ENCODE measurements around the gene POPDC2. TPM values are rescaled to one million over a fixed set of nuclear protein-coding genes. Genes with fewer than 3 reads are reported as not detected.

The POPDC2 gene
- total and polyA plus RNA-seq, 10 of the 15 experiments (the other 5 are each of a cell fraction or from before 2014, with no cell fraction given): 1.8 to 12.7 (median 3.5) TPM

GRCh38 chr3:119616056-119616455 is 44.3 kb downstream of the POPDC2 start:
- RAD21 ChIA-PET (ENCODE audit: unreplicated experiment): no interaction called here
- Histone ChIP-seq H4K20me1 (ENCODE audit: control insufficient read depth, insufficient read depth) (no peaks in the 10 kb centered on the region), H3K27me3 (replicated peaks in 1 of 2; ENCODE audit: control insufficient read depth in 2 of 2, insufficient read depth in 2 of 2, low read length in 1 of 2) (no peaks in the 10 kb centered on the region), H2AFZ (ENCODE audit: control insufficient read depth, low read depth, low read length) (no peak overlapping the region), H3K27ac (ENCODE audit: control insufficient read depth, insufficient read depth) (no peak overlapping the region), H3K9ac (ENCODE audit: control insufficient read depth, insufficient read depth, low read length) (no peak overlapping the region), H3K4me1 (ENCODE audit: control insufficient read depth, insufficient read depth, low read length) (0 out of 2 replicates have a peak, but pooled peaks cover 5% of the 10 kb centered on the region), H3K9me3 (replicated peaks; ENCODE audit: control insufficient read depth, insufficient read depth, low read length) (no peaks in the 10 kb centered on the region; the same call in 2 of the 3 replicates), H3K4me2 (ENCODE audit: control insufficient read depth, insufficient read depth) (no peak overlapping the region), H3K4me3 (no peak overlapping the region), H3K36me3 (ENCODE audit: control insufficient read depth in 2 of 2, insufficient read depth in 2 of 2, low read length in 1 of 2) (peaks cover 0 to 3% of the 10 kb centered on the region in 2 experiments; a peak in 2 of 4 replicates), H3K79me2 (ENCODE audit: control insufficient read depth, insufficient read depth, low read length) (no peaks in the 10 kb centered on the region)
- no TSS peak for BruUV-seq (replicated peaks)
- FAIRE-seq (no peak), ATAC-seq (no peak), DNase-seq (ENCODE audit: low read depth, low spot score) (no peak)
- no peak for TF ChIP-seq TCF12 (IDR thresholded peaks at IDR 0.05; ENCODE audit: low read depth, low read length)
- TF ChIP-seq NFIC (IDR thresholded peaks at IDR 0.05; ENCODE audit: low read depth, low read length): no peak
- no peak for TF ChIP-seq NR2F1 (conservative IDR thresholded peaks at IDR 0.05)
- no peak for TF ChIP-seq KDM1A (IDR thresholded peaks at IDR 0.05; ENCODE audit: borderline replicate concordance)
- no peak for TF ChIP-seq BMI1 (IDR thresholded peaks at IDR 0.05; ENCODE audit: borderline replicate concordance)
- no peak for TF ChIP-seq RFX5 (IDR thresholded peaks at IDR 0.05; ENCODE audit: low read depth, low read length)
- TF ChIP-seq GATAD2B (conservative IDR thresholded peaks at IDR 0.05; ENCODE audit: low read depth): no peak
- TF ChIP-seq ZNF217 (IDR thresholded peaks at IDR 0.05): no peak
- TF ChIP-seq CEBPB (IDR thresholded peaks at IDR 0.05; ENCODE audit: borderline replicate concordance in 1 of 2, low read depth in 2 of 2, low read length in 2 of 2): no peak
- no peak for TF ChIP-seq MYC (IDR thresholded peaks at IDR 0.05; ENCODE audit: insufficient read depth, insufficient read length, insufficient replicate concordance, low read length, severe bottlenecking)
- TF ChIP-seq CBX5 (IDR thresholded peaks at IDR 0.05; ENCODE audit: low read depth): no peak
- TF ChIP-seq CUX1 (IDR thresholded peaks at IDR 0.05; ENCODE audit: insufficient replicate concordance, low read depth, low read length): no peak
- no peak for TF ChIP-seq ZBTB33 (IDR thresholded peaks at IDR 0.05)
- TF ChIP-seq NR2C1 (IDR thresholded peaks at IDR 0.05): no peak
- no peak for TF ChIP-seq CBFB (IDR thresholded peaks at IDR 0.05; ENCODE audit: low read depth)
- TF ChIP-seq PAX8 (IDR thresholded peaks at IDR 0.05): no peak
- CTCF ChIA-PET: no interaction called here
- in situ Hi-C loops (cut with MboI): no loop called here
- POLR2A ChIA-PET: no interaction called here
- SMC1A ChIA-PET (ENCODE audit: uncharacterized antibody, unreplicated experiment): no interaction called here
- 100% methylated on average over 4 of the region's 4 CpGs for WGBS (ENCODE audit: insufficient coverage, insufficient replicate concordance, low lambda C conversion rate, missing lambda C conversion rate)
- intact Hi-C loops (cut with micrococcal nuclease; ENCODE audit: unreplicated experiment): no loop called here
